Left ventricle myocardium inferior (tissue), 1 donor: ENCODE results near the gene COASY. TPM values are rescaled to one million over a fixed set of nuclear protein-coding genes. Genes with fewer than 3 reads are reported as not detected.

Experiments used
- DNase-seq: peaks from one replicate; pipeline ENCODE4 v3.0.0-alpha.2; 2020
- H3K27ac ChIP-seq: fragments of 200-600 bp; replicated peaks from 2 replicates; pipeline ENCODE4 v1.8.0; 2021
- H3K27me3 ChIP-seq: fragments of 200-600 bp; 2 replicates; pipeline ENCODE4 v1.8.0; 2021; ENCODE audit warnings: low read depth
- H3K36me3 ChIP-seq: fragments of 200-600 bp; 2 replicates; pipeline ENCODE4 v1.8.0; 2021
- H3K4me1 ChIP-seq: fragments of 200-600 bp; 2 replicates; pipeline ENCODE4 v1.8.0; 2021
- H3K4me3 ChIP-seq: fragments of 200-600 bp; 2 replicates; pipeline ENCODE4 v1.8.0; 2021; ENCODE audit warnings: mild to moderate bottlenecking, moderate library complexity
- H3K9me3 ChIP-seq: fragments of 200-600 bp; replicated peaks from 2 replicates; pipeline ENCODE4 v1.8.0; 2021
- intact Hi-C: fragments of 100-400 bp; cut with micrococcal nuclease; formaldehyde crosslinking; loops from one replicate; pipeline ENCODE4 v1.11.0; 2022
- total RNA-seq: library from RNA; stranded (reverse); fragmentation: NEBNext Ultra II Directional; extraction: Animal tissue kit (Norgen Biotek cat#: 25700); gene quantifications from one replicate; pipeline ENCODE4 v1.2.1, GENCODE V29; 2021
- TF ChIP-seq, protein P1 (sequence below): fragments of 200-600 bp; IDR thresholded peaks from 2 replicates; pipeline ENCODE4 v1.8.0; 2021; ENCODE audit warnings: antibody characterized with exemption, mild to moderate bottlenecking, borderline replicate concordance
- donor health status: DM: no; HTN: yes; CAD: no; lungs with severe emphysema.

The COASY gene
- total RNA-seq, 1 donor from 2014 or later = 48.8 TPM

DNA sequence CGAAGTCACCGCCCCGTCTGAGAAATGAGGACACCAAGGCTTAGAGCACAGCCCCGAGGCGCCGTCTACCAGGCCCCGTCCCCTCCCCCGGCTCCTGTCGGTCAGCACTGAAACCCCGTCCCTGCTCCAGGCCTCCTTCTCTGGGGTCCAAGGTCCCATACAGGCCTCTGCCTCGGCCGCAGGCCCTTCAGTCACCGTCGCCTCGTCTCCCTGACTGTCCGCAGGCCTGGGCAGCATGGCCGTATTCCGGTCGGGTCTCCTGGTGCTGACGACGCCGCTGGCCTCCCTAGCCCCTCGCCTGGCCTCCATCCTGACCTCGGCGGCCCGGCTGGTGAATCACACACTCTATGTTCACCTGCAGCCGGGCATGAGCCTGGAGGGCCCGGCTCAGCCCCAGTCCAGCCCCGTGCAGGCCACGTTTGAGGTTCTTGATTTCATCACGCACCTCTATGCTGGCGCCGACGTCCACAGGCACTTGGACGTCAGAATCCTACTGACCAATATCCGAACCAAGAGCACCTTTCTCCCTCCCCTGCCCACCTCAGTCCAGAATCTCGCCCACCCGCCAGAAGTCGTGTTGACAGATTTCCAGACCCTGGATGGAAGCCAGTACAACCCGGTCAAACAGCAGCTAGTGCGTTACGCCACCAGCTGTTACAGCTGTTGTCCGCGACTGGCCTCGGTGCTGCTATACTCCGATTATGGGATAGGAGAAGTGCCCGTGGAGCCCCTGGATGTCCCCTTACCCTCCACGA is 617 bp downstream of the COASY start:
- peaks cover 56% of the 10 kb centered on the region for H3K4me1 ChIP-seq
- H3K36me3 ChIP-seq = peaks cover 21% of the 10 kb centered on the region
- intact Hi-C loops = no loop called here
- H3K4me3 ChIP-seq = peak overlapping the region; percentile 96
- no peak for DNase-seq
- TF ChIP-seq, protein P1, sequence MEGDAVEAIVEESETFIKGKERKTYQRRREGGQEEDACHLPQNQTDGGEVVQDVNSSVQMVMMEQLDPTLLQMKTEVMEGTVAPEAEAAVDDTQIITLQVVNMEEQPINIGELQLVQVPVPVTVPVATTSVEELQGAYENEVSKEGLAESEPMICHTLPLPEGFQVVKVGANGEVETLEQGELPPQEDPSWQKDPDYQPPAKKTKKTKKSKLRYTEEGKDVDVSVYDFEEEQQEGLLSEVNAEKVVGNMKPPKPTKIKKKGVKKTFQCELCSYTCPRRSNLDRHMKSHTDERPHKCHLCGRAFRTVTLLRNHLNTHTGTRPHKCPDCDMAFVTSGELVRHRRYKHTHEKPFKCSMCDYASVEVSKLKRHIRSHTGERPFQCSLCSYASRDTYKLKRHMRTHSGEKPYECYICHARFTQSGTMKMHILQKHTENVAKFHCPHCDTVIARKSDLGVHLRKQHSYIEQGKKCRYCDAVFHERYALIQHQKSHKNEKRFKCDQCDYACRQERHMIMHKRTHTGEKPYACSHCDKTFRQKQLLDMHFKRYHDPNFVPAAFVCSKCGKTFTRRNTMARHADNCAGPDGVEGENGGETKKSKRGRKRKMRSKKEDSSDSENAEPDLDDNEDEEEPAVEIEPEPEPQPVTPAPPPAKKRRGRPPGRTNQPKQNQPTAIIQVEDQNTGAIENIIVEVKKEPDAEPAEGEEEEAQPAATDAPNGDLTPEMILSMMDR = no peak
- peak overlapping the region; percentile 91 for H3K27ac ChIP-seq
- no peaks in the 10 kb centered on the region for H3K27me3 ChIP-seq
- no peaks in the 10 kb centered on the region for H3K9me3 ChIP-seq

- Histone ChIP-seq H3K4me1 (peaks cover 62% of the 10 kb centered on the region), H3K9me3 (no peaks in the 10 kb centered on the region), H3K27ac (peak overlapping the region; percentile 91), H3K27me3 (no peaks in the 10 kb centered on the region), H3K36me3 (peaks cover 21% of the 10 kb centered on the region), H3K4me3 (peak overlapping the region; percentile 96)
- TF ChIP-seq, protein P1 = no peak
- DNase-seq = no peak
- intact Hi-C loops = no loop called here
Observed at GRCh38 chr17:42563143-42563509, 1.2 kb downstream of the COASY start.

DNA sequence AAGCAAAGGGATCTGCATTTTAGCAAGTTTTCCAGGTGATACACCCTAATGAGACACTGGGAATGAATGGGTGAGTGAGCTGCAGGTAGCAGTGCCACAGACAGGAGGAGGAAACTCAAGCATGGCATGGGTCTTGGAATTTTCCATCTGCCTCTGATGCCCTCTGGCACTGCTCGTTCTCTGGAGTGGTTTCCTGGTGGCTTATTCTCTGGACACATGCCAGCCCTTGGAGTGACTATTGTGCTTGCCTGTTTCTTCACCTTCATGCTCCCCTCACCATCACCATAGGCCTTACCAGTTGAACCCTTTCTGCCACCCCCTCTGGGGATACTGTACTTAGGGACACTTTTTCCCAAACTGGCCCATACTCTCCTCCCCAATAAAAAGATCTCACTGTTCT is 1.6 kb downstream of the COASY start:
- DNase-seq = no peak
- H3K4me1 ChIP-seq = peaks cover 66% of the 10 kb centered on the region
- no peak overlapping the region for H3K27ac ChIP-seq
- intact Hi-C loops = no loop called here
- peaks cover 24% of the 10 kb centered on the region for H3K36me3 ChIP-seq
- no peaks in the 10 kb centered on the region for H3K27me3 ChIP-seq
- H3K4me3 ChIP-seq = peak overlapping the region; percentile 96
- TF ChIP-seq, protein P1 = no peak
- no peaks in the 10 kb centered on the region for H3K9me3 ChIP-seq

DNA sequence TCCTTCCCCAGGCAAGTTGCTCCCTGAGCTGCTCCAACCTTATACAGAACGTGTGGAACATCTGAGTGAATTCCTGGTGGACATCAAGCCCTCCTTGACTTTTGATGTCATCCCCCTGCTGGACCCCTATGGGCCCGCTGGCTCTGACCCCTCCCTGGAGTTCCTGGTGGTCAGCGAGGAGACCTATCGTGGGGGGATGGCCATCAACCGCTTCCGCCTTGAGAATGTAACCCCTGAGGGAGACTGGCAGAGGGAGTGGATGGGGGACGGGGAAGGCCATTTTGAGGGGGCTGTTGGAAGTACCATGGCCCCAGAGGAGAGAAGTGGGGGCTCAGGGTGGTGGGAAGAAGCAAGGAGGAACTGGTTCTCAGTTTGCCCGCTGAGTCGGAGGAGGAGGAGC is 2.0 kb downstream of the COASY start:
- H3K36me3 ChIP-seq = peaks cover 28% of the 10 kb centered on the region
- peaks cover 70% of the 10 kb centered on the region for H3K4me1 ChIP-seq
- DNase-seq = no peak
- TF ChIP-seq, protein P1 = no peak
- H3K27me3 ChIP-seq = no peaks in the 10 kb centered on the region
- no peaks in the 10 kb centered on the region for H3K9me3 ChIP-seq
- peak overlapping the region; percentile 96 for H3K4me3 ChIP-seq
- no peak overlapping the region for H3K27ac ChIP-seq
- intact Hi-C loops = no loop called here

DNA sequence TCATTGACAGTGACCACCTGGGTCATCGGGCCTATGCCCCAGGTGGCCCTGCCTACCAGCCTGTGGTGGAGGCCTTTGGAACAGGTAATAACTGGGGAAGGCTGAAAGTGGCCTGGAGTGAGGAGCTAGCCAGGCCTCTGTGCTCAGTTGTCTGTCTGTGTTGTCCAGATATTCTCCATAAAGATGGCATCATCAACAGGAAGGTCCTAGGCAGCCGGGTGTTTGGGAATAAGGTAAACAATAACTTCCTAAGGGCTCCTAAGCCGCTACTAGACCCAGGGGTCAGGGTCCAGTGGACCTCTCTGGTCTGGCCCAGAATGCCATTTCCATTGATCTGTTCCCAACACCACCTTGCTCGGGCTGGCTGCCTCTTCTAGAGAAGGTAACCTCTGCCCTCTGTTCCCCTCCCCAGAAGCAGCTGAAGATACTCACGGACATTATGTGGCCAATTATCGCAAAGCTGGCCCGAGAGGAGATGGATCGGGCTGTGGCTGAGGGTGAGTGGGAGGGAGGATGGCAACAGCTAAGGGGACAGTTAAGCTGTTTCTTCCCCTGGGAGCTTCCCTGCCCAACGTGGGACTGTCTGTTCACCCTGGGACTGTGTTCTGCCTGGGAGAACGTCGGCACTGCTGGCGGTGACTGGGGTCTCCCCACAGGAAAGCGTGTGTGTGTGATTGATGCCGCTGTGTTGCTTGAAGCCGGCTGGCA is 3.0 kb downstream of the COASY start:
- Histone ChIP-seq H3K4me1 (peaks cover 75% of the 10 kb centered on the region), H3K36me3 (peaks cover 39% of the 10 kb centered on the region), H3K27me3 (no peaks in the 10 kb centered on the region), H3K9me3 (no peaks in the 10 kb centered on the region), H3K27ac (no peak overlapping the region), H3K4me3 (no peak overlapping the region)
- DNase-seq = no peak
- intact Hi-C loops = no loop called here
- TF ChIP-seq, protein P1 = no peak
